Bronchial epithelial cell (primary cell): ENCODE data around the gene KRT78. TPM values are rescaled to one million over a fixed set of nuclear protein-coding genes. Genes with fewer than 3 reads are reported as not detected.

Experiments
- DNase-seq: peaks from one replicate; pipeline ENCODE4 v3.0.0-alpha.2; 2010; ENCODE audit warnings: low read depth
- FAIRE-seq: peaks from 2 replicates; lab custom pipeline; 2011; peaks lifted over from hg19 to GRCh38; lab: Jason Lieb, UNC
- H3K27me3 ChIP-seq: 2 replicates; pipeline ENCODE4 v1.5.1; 2011; ENCODE audit warnings: low read length; ENCODE audit not compliant: control insufficient read depth, insufficient read depth
- H3K36me3 ChIP-seq: 2 replicates; pipeline ENCODE4 v1.5.1; 2011; ENCODE audit warnings: low read length; ENCODE audit not compliant: control insufficient read depth, insufficient read depth
- H3K4me3 ChIP-seq: 2 replicates; pipeline ENCODE4 v1.5.1; 2011; ENCODE audit warnings: mild to moderate bottlenecking, low read depth, low read length, control low read depth
- CTCF ChIP-seq: IDR thresholded peaks from 2 replicates; pipeline ENCODE4 v1.5.1; 2011; ENCODE audit warnings: mild to moderate bottlenecking, moderate library complexity, low read length, control low read depth, inconsistent platforms; ENCODE audit not compliant: insufficient read depth, severe bottlenecking
- total RNA-seq: library from RNA; depleted of rRNA; stranded (reverse); fragments of >200 nt; gene quantifications from 2 replicates; pipeline ENCODE4 v1.2.1, GENCODE V29; 2014

Gene KRT78
- total RNA-seq: 5.3 and 17.0 TPM in 2 replicates

GRCh38 chr12:52848661-52849255 is at the start of gene KRT78:
Gene KRT78, minus strand, starts transcription at chr12:52848994. Its CDS starts 64 bp downstream, at chr12:52848930.
- H3K36me3 ChIP-seq: no peaks in the 10 kb centered on the region
- FAIRE-seq: no peak
- H3K4me3 ChIP-seq: no peak within 1 kb of the TSS
- DNase-seq: no peak
- no peaks in the 10 kb centered on the region for H3K27me3 ChIP-seq
- no peak for TF ChIP-seq CTCF

GRCh38 chr12:52896190-52897100 is 47.7 kb upstream of the KRT78 start:
- Histone ChIP-seq H3K27me3 (no peaks in the 10 kb centered on the region), H3K36me3 (peaks cover 19% of the 10 kb centered on the region), H3K4me3 (no peak overlapping the region)
- DNase-seq: no peak
- FAIRE-seq: no peak
- TF ChIP-seq CTCF: no peak

- H3K36me3 ChIP-seq: peaks cover 13% of the 10 kb centered on the region
- no peaks in the 10 kb centered on the region for H3K27me3 ChIP-seq
- FAIRE-seq (no peak), DNase-seq (no peak)
- H3K4me3 ChIP-seq: no peak overlapping the region
- no peak for TF ChIP-seq CTCF
Observed at GRCh38 chr12:52895726-52896189, 47.0 kb upstream of the KRT78 start.

GRCh38 chr12:52892974-52893373 is 44.2 kb upstream of the KRT78 start:
- no peak for DNase-seq
- H3K36me3 ChIP-seq: peaks cover 1% of the 10 kb centered on the region
- FAIRE-seq: no peak
- no peaks in the 10 kb centered on the region for H3K27me3 ChIP-seq
- TF ChIP-seq CTCF: no peak
- H3K4me3 ChIP-seq: no peak overlapping the region

GRCh38 chr12:52892207-52892852 is 43.5 kb upstream of the KRT78 start:
- no peaks in the 10 kb centered on the region for H3K27me3 ChIP-seq
- no peak for FAIRE-seq

More at GRCh38 chr12:52892207-52892852, 43.5 kb upstream of the KRT78 start:
- Histone ChIP-seq H3K4me3 (no peak overlapping the region), H3K36me3 (no peaks in the 10 kb centered on the region)
- TF ChIP-seq CTCF: no peak
- no peak for DNase-seq
